Psoas muscle (tissue), 8 donors: ENCODE measurements around the gene SYNE2. TPM values are rescaled to one million over a fixed set of nuclear protein-coding genes. Genes with fewer than 3 reads are reported as not detected.

Source experiments
- ATAC-seq, 4 donors: fragments of 200-7000 bp; cut with Tn5 transposase; one replicate each; pipeline ENCODE4 v1.9.1; 2020; ENCODE audit warnings: moderate library complexity in 3 of 4, mild to moderate bottlenecking in 2 of 4
- DNase-seq, 2 donors: peaks; one replicate each; pipeline ENCODE4 v3.0.0-alpha.2; 2020
- H3K27ac ChIP-seq: fragments of 200-600 bp; one replicate; pipeline ENCODE4 v1.8.0; 2022
- H3K27me3 ChIP-seq, 3 donors: fragments of 200-600 bp in 1 of 3; one replicate each; pipeline versions ENCODE4 v1.6.1 to v1.8.0; 2013 to 2022; ENCODE audit warnings: low read length in 2 of 3, mild to moderate bottlenecking in 2 of 3, moderate library complexity in 1 of 3; ENCODE audit not compliant: insufficient read depth in 3 of 3
- H3K36me3 ChIP-seq, 2 donors: fragments of 200-600 bp in 1 of 2; one replicate each; pipeline versions ENCODE4 v1.6.1 to v1.8.0; 2013 to 2022; ENCODE audit warnings: low read depth in 1 of 2, mild to moderate bottlenecking in 1 of 2, moderate library complexity in 1 of 2; ENCODE audit not compliant: insufficient read depth in 1 of 2
- H3K4me1 ChIP-seq: fragments of 200-600 bp; one replicate; pipeline ENCODE4 v1.8.0; 2022
- H3K4me3 ChIP-seq: fragments of 200-600 bp; one replicate; pipeline ENCODE4 v1.8.0; 2022; ENCODE audit warnings: mild to moderate bottlenecking
- H3K9me3 ChIP-seq: fragments of 200-600 bp; one replicate; pipeline ENCODE4 v1.8.0; 2022
- WGBS, 3 donors: extraction: QIAGEN DNeasy Blood & Tissue Kit; methylation state at CpG; one replicate each; pipeline versions ENCODE4 v1.1.6 to v1.1.7; 2013; 5-methylcytosine and 5-hydroxymethylcytosine counted together
- intact Hi-C, 2 donors: fragments of 100-400 bp; cut with DNase I; formaldehyde crosslinking; loops; one replicate each; pipeline versions ENCODE4 v1.11.0 to v1.14.2; 2022
- polyA plus RNA-seq, 3 donors: library from polyadenylated mRNA; stranded (reverse); fragments of 200-250 nt; gene quantifications; one replicate each; pipeline ENCODE4 v1.2.3, GENCODE V29; 2013
- total RNA-seq, 4 donors: library from RNA; stranded (reverse); fragmentation: NEBNext Ultra II Directional in 2 of 4; extraction: Animal tissue kit (Norgen Biotek cat#: 25700) in 2 of 4; gene quantifications; one replicate each; pipeline versions ENCODE4 v1.2.1 to v1.2.4, GENCODE V29; 2021 to 2023
- TF ChIP-seq, protein P1 (sequence below): fragments of 200-600 bp; IDR thresholded peaks from one replicate; pipeline ENCODE4 v1.8.0; 2022; ENCODE audit warnings: antibody characterized with exemption
- donor health status: healthy with polysubstance abuse.
- donor health status: DM: no; HTN: no; CAD: no; lungs with moderate emphysema.
- donor health status: Bipolar disorder and iron deficiency.
- donor health status: healthy.
- donor health status: DM: yes; HTN: yes; CAD: no.
- donor health status: DM: no; HTN: no; CAD: no.
- donor health status: DM: no; HTN: no; CAD: no.
- donor health status: DM: yes; HTN: yes; CAD: no.

The SYNE2 gene
- total and polyA plus RNA-seq, 7 donors, result 23.0 to 239 (median 150) TPM

DNA sequence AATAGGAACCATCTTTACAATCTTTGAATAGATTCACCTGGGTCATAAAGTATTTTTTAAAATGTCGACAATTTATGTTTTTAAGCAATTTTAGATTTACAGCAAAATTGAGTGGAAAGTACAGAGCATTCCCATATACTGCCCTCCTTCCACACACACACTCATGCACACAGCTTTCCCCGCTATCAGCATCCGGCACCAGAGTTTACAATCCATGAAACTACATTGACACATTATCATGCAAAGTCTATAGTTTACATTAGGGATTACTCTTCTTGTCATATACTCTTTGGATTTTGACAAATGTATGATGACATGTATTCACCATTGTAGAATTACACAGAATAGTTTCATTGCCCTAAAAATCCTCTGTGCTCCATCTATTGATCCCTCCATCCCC lies 9.0 kb upstream of the SYNE2 start:
- DNase-seq (no peak), ATAC-seq (no peak)
- TF ChIP-seq, protein P1, sequence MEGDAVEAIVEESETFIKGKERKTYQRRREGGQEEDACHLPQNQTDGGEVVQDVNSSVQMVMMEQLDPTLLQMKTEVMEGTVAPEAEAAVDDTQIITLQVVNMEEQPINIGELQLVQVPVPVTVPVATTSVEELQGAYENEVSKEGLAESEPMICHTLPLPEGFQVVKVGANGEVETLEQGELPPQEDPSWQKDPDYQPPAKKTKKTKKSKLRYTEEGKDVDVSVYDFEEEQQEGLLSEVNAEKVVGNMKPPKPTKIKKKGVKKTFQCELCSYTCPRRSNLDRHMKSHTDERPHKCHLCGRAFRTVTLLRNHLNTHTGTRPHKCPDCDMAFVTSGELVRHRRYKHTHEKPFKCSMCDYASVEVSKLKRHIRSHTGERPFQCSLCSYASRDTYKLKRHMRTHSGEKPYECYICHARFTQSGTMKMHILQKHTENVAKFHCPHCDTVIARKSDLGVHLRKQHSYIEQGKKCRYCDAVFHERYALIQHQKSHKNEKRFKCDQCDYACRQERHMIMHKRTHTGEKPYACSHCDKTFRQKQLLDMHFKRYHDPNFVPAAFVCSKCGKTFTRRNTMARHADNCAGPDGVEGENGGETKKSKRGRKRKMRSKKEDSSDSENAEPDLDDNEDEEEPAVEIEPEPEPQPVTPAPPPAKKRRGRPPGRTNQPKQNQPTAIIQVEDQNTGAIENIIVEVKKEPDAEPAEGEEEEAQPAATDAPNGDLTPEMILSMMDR, result no peak
- 85 to 92% (median 85%) methylated on average over 3 of the region's 3 CpGs for WGBS, 3 donors
- Histone ChIP-seq H3K4me1 (no peaks in the 10 kb centered on the region), H3K4me3 (no peak overlapping the region), H3K27me3 (no peaks in the 10 kb centered on the region), H3K36me3 (no peaks in the 10 kb centered on the region), H3K9me3 (no peaks in the 10 kb centered on the region), H3K27ac (no peak overlapping the region)
- intact Hi-C loops, result no loop called here

DNA sequence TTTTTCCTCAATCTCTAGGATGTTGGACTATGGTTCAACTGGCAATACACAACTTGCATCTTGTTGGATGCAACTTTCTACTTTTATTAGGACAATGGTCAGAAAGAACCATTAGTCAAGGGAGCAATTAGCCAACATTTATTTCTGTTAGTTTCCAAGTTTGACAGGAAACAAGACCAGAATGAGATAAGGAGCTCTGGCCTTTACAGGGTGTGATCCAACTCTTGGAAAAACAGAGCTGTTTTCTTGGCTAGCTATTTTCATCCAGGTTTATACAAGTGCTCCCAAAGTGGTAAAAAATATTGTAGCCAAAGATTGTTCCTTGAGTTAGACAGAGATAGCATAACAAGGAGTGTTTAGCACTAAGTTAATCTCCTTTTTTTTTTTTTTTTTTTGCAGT lies 3.9 kb upstream of the SYNE2 start:
- no peak for ATAC-seq
- H3K9me3 ChIP-seq, result no peaks in the 10 kb centered on the region
- DNase-seq, result no peak
- no peaks in the 10 kb centered on the region for H3K36me3 ChIP-seq
- intact Hi-C loops, result no loop called here
- H3K27ac ChIP-seq, result no peak overlapping the region
- no peak overlapping the region for H3K4me3 ChIP-seq
- no peaks in the 10 kb centered on the region for H3K4me1 ChIP-seq
- TF ChIP-seq, protein P1, result no peak
- H3K27me3 ChIP-seq, result no peaks in the 10 kb centered on the region

DNA sequence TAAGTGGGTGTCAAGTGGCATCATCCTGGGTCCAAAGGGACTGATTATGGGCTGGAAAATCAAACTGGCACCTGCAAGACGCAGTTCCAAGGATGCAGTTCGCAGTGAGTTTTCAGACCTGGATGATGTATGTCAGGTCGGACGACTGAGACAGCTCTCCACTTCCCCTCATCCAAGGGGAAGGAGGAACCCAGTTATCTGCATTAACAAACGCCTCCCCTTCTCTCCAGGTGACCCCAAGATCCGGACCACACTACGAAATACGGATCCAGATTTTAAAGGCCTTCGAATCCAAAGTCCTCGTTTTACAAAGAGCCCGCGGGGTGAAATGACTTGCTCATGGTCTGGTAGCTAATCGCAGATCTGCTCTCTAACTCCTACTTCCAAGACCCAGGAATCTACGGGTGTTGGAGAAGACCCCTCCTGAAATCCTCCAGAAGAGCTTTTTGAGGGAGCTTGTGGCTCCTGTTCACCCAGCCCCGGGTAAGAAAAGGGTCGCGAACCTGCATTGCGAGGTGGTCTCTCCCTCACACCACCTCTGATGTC lies 460 bp upstream of the SYNE2 start:
- TF ChIP-seq, protein P1, result no peak
- Histone ChIP-seq H3K4me3 (peak overlapping the region; percentile 88), H3K9me3 (no peaks in the 10 kb centered on the region), H3K4me1 (peaks cover 16% of the 10 kb centered on the region), H3K27me3 (no peaks in the 10 kb centered on the region), H3K27ac (peak overlapping the region; percentile 94), H3K36me3 (no peaks in the 10 kb centered on the region)
- 13 to 17% (median 16%) methylated on average over 18 of the region's 18 CpGs for WGBS, 3 donors
- ATAC-seq (peak in 3 of 4 donors; percentile 2 to 29 (median 4)), DNase-seq (no peak)
- intact Hi-C loops, result loop anchor here in 1 of 2 donors (5.0 kb wide), 3 partner anchors 45 to 100 kb away; no protein-coding TSS in a partner anchor

DNA sequence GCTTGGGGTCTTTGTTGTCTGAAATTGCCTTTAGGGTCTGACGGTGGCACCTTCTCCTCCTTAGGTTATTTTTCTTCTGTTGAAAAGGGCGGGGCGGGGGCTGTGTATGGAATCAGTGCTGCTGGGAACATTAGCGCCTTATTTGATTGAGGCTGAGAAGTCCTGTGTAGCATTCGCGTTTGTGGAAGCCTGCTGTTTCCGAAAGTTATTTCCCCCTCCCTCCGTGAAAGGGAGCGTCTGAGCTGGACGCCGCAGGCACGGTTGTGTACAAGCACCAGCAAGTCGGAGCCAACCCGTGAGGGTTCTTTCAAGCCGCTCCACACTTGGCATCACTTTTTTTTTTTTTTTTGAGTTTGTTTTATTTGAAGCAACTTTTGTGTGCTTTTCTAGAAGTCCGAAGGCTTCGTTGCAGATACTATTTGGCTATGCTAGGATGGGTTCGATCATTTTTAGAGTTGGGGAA lies 1.1 kb downstream of the SYNE2 start:
- H3K9me3 ChIP-seq, result no peaks in the 10 kb centered on the region
- ATAC-seq (peak; percentile 35 to 61 (median 52)), DNase-seq (peak; percentile 47 to 65)
- H3K27ac ChIP-seq, result peak overlapping the region; percentile 94
- 0 to 2% (median 0%) methylated on average over 17 to 18 of the region's 18 CpGs for WGBS, 3 donors
- TF ChIP-seq, protein P1, result no peak
- H3K27me3 ChIP-seq, result no peaks in the 10 kb centered on the region
- no peaks in the 10 kb centered on the region for H3K36me3 ChIP-seq
- H3K4me3 ChIP-seq, result peak overlapping the region; percentile 88
- intact Hi-C loops, result loop anchor here in 1 of 2 donors (5.0 kb wide), 3 partner anchors 43 to 98 kb away; no protein-coding TSS in a partner anchor
- H3K4me1 ChIP-seq, result peaks cover 25% of the 10 kb centered on the region

DNA sequence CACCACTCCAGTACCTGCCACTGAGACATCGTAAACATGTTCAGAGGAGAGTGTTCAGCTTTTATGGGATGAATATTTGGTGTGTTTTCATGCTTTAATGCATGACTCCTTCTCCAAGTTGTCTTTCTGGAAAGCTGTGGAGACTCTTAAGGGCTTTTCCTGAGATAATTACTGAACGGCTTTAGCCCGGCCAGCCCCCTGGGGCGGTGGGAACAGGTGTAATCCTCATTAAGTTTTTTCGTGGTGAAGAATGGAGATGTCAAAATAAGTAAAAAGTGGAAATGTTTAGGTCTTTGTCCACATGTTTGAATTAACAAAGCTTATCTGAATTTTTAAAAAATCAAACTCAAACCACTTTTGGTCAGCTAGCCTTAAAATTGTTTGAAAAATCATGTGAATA lies 1.5 kb downstream of the SYNE2 start:
- no peak for DNase-seq
- intact Hi-C loops, result loop anchor here in 1 of 2 donors (5.0 kb wide), 3 partner anchors 43 to 98 kb away; no protein-coding TSS in a partner anchor
- no peaks in the 10 kb centered on the region for H3K27me3 ChIP-seq
- H3K4me3 ChIP-seq, result peak overlapping the region; percentile 88
- no peaks in the 10 kb centered on the region for H3K9me3 ChIP-seq
- H3K27ac ChIP-seq, result peak overlapping the region; percentile 94
- H3K4me1 ChIP-seq, result peaks cover 25% of the 10 kb centered on the region
- TF ChIP-seq, protein P1, result no peak
- no peaks in the 10 kb centered on the region for H3K36me3 ChIP-seq
- 13 to 31% (median 21%) methylated on average over 5 of the region's 5 CpGs for WGBS, 3 donors
- no peak for ATAC-seq
